Gastroesophageal sphincter (tissue), 4 donors: ENCODE data around the gene GDF11. TPM values are rescaled to one million over a fixed set of nuclear protein-coding genes. Genes with fewer than 3 reads are reported as not detected.

Experiments used
- ATAC-seq: fragments of 150-250 bp; one replicate; pipeline ENCODE4 v1.9.1; 2016; ENCODE audit warnings: mild to moderate bottlenecking, moderate library complexity
- H3K27ac ChIP-seq, 4 donors: fragments of 200-600 bp; sonication (generic) in 3 of 4; 1 replicate in 3 of 4; 2 replicates in 1 of 4; pipeline ENCODE4 v1.5.1; 2016 to 2019
- H3K27me3 ChIP-seq: fragments of 200-600 bp; sonication (generic); one replicate; pipeline ENCODE4 v1.5.1; 2019
- H3K36me3 ChIP-seq, 2 donors: fragments of 200-600 bp; sonication (generic); one replicate each; pipeline ENCODE4 v1.5.1; 2019; ENCODE audit warnings: control low read depth in 1 of 2
- H3K4me1 ChIP-seq, 3 donors: fragments of 200-600 bp; sonication (generic); 1 replicate in 2 of 3; 2 replicates in 1 of 3; pipeline ENCODE4 v1.5.1; 2016 to 2019; ENCODE audit warnings: control low read depth in 2 of 3
- H3K4me3 ChIP-seq, 2 donors: fragments of 200-600 bp; sonication (generic); one replicate each; pipeline ENCODE4 v1.5.1; 2019; ENCODE audit warnings: mild to moderate bottlenecking in 1 of 2, moderate library complexity in 1 of 2
- H3K9me3 ChIP-seq, 3 donors: fragments of 200-600 bp; sonication (generic); one replicate each; pipeline ENCODE4 v1.5.1; 2017 to 2019; ENCODE audit warnings: control low read depth in 2 of 3
- EP300 ChIP-seq: sonication (generic); formaldehyde crosslinking; IDR thresholded peaks from one replicate; pipeline ENCODE4 v1.6.1; 2017; ENCODE audit warnings: antibody characterized with exemption, mild to moderate bottlenecking
- POLR2A ChIP-seq, 2 donors: fragments of 450-650 bp; IDR thresholded peaks; one replicate each; pipeline ENCODE4 v1.6.1; 2017; ENCODE audit warnings: antibody characterized with exemption in 2 of 2, mild to moderate bottlenecking in 2 of 2, moderate library complexity in 1 of 2
- POLR2AphosphoS5 ChIP-seq: sonication (generic); formaldehyde crosslinking; IDR thresholded peaks from one replicate; pipeline ENCODE4 v1.6.1; 2017; ENCODE audit warnings: antibody characterized with exemption
- WGBS, 2 donors: methylation state at CpG; one replicate each; pipeline ENCODE4 v1.1.5; 2018; ENCODE audit warnings: low coverage in 1 of 2; 5-methylcytosine and 5-hydroxymethylcytosine counted together
- total RNA-seq, 4 donors: library from RNA; depleted of rRNA; stranded (reverse); fragments of >200 nt; gene quantifications; one replicate each; pipeline ENCODE4 v1.1.0, GENCODE V29; 2016
- TF ChIP-seq, protein P1 (sequence below), 4 experiments: fragments of 200-600 bp in 2 of 4; fragments of 450-650 bp in 2 of 4; sonication (generic) in 1 of 4; IDR thresholded peaks; one replicate each; pipeline ENCODE4 v1.5.1; 2017 to 2019; ENCODE audit warnings: antibody characterized with exemption in 4 of 4, mild to moderate bottlenecking in 2 of 4, moderate library complexity in 2 of 4

Gene GDF11
- total RNA-seq, 4 donors from 2014 or later = 2.8 to 9.8 (median 3.6) TPM

DNA sequence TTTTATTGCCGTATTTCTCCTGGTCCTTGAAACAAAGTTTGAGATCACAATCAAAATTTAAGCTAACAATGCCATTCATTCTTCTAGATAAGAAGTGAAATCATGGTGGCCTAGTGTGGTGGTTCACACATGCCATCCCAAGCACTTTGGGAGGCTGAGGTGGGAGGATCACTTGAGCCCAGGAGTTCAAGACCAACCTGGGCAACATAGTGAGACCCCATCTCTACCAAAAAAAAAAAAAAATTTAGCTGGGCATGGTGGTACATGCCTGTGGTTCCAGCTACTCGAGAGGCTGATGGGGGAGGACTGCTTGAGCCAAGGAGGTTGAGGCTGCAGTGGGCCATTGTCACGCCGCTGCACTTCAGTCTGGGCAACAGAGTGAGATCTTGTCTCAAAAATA, 24.2 kb downstream of the GDF11 start:
- no peak overlapping the region for H3K4me3 ChIP-seq
- H3K27ac ChIP-seq = no peak overlapping the region
- H3K9me3 ChIP-seq = no peaks in the 10 kb centered on the region
- no peak for ATAC-seq
- TF ChIP-seq, protein P1, sequence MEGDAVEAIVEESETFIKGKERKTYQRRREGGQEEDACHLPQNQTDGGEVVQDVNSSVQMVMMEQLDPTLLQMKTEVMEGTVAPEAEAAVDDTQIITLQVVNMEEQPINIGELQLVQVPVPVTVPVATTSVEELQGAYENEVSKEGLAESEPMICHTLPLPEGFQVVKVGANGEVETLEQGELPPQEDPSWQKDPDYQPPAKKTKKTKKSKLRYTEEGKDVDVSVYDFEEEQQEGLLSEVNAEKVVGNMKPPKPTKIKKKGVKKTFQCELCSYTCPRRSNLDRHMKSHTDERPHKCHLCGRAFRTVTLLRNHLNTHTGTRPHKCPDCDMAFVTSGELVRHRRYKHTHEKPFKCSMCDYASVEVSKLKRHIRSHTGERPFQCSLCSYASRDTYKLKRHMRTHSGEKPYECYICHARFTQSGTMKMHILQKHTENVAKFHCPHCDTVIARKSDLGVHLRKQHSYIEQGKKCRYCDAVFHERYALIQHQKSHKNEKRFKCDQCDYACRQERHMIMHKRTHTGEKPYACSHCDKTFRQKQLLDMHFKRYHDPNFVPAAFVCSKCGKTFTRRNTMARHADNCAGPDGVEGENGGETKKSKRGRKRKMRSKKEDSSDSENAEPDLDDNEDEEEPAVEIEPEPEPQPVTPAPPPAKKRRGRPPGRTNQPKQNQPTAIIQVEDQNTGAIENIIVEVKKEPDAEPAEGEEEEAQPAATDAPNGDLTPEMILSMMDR (IDR thresholded peaks at IDR 0.05) = no peak
- no peak for TF ChIP-seq EP300
- no peak for TF ChIP-seq POLR2AphosphoS5
- TF ChIP-seq POLR2A (IDR thresholded peaks at IDR 0.05) = no peak
- WGBS, 2 donors = 100% methylated on average over 1 to 4 of the region's 4 CpGs
- peaks cover 0 to 69% of the 10 kb centered on the region in 2 donors for H3K36me3 ChIP-seq
- H3K27me3 ChIP-seq = no peaks in the 10 kb centered on the region
- no peaks in the 10 kb centered on the region for H3K4me1 ChIP-seq

DNA sequence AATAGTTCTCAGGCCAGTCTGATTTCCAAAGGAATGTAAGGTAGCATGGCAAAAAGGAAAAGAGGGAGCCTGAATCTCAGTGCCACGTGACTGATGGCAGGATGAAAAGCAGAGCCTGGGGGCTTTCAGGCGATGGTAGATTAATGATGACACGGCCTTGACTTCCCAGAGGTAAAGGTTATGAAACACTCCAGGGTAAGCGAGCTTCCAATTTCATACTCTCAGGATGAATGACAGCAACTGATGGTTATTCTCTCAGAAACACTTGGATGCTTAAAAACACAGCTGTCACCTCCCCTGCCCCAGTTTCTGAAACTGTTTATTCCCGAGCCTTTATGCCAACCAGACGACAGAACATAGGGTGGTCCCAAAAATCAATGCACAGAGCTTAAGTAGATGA, 28.8 kb downstream of the GDF11 start:
- Histone ChIP-seq H3K27me3 (no peaks in the 10 kb centered on the region), H3K36me3 (peaks cover 0 to 74% of the 10 kb centered on the region in 2 donors), H3K27ac (no peak overlapping the region), H3K4me3 (no peak overlapping the region), H3K4me1 (no peaks in the 10 kb centered on the region), H3K9me3 (no peaks in the 10 kb centered on the region)
- TF ChIP-seq POLR2A (IDR thresholded peaks at IDR 0.05) (no peak), POLR2AphosphoS5 (no peak), EP300 (no peak)
- TF ChIP-seq, protein P1 (IDR thresholded peaks at IDR 0.05) = no peak
- 42 to 66% methylated on average over 6 of the region's 6 CpGs for WGBS, 2 donors
- ATAC-seq = no peak

DNA sequence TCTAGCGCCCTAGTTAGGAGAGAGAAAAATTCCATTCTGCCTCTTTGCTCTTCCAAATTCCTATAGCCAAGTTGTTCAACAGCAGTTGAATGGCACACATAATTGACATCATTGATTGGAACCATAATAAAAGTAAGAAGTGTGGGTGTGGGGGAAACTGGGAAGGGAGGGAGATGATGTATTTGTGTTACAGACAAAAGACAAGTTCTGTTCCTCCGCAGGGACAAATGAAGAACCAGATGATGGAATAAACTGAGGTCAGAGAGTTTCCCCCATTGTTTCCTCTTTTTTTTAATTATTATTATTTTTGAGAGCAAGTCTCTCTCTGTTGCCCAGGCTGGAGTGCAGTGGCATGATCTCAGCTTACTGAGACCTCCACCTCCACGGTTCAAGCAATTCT, 34.9 kb downstream of the GDF11 start:
- Histone ChIP-seq H3K9me3 (no peaks in the 10 kb centered on the region), H3K27ac (no peak overlapping the region), H3K36me3 (peaks cover 0 to 89% of the 10 kb centered on the region in 2 donors), H3K4me3 (no peak overlapping the region), H3K27me3 (no peaks in the 10 kb centered on the region), H3K4me1 (no peaks in the 10 kb centered on the region)
- no peak for ATAC-seq
- TF ChIP-seq POLR2AphosphoS5 = no peak
- TF ChIP-seq, protein P1 (IDR thresholded peaks at IDR 0.05) = no peak
- TF ChIP-seq EP300 = no peak
- TF ChIP-seq POLR2A (IDR thresholded peaks at IDR 0.05) = no peak
- WGBS, 2 donors = 88 to 94% methylated on average over 2 to 3 of the region's 3 CpGs

DNA sequence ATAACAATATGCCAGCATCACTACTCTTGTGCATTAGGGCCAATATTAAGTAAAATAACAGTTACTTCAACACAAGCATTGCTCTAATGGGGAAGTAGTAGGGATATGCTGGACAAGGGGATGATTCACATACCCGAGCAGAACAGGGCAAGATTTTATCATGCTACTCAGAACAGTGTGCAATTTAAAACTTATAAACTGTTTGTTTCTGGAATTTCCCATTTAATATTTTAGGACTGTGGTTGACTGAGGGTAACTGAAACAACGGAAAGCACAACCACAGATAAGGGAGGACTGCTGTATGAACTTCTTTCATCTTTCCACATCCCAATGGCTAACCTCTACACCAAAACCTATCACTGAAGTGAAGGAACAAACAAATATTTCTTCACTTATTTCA, 37.8 kb downstream of the GDF11 start:
- H3K9me3 ChIP-seq = no peaks in the 10 kb centered on the region
- peaks cover 0 to 99% of the 10 kb centered on the region in 2 donors for H3K36me3 ChIP-seq
- H3K4me3 ChIP-seq = no peak overlapping the region
- TF ChIP-seq, protein P1 (IDR thresholded peaks at IDR 0.05) = no peak
- no peaks in the 10 kb centered on the region for H3K27me3 ChIP-seq
- H3K4me1 ChIP-seq = no peaks in the 10 kb centered on the region
- 40 to 84% methylated on average over 2 of the region's 2 CpGs for WGBS, 2 donors
- H3K27ac ChIP-seq = no peak overlapping the region
- ATAC-seq = no peak

- H3K4me1 ChIP-seq = no peaks in the 10 kb centered on the region
- H3K36me3 ChIP-seq = peaks cover 3 to 99% of the 10 kb centered on the region in 2 donors
- ATAC-seq = no peak
- H3K27ac ChIP-seq = no peak overlapping the region
- 90 to 100% methylated on average over 3 to 6 of the region's 7 CpGs for WGBS, 2 donors
- H3K4me3 ChIP-seq = no peak overlapping the region
- no peaks in the 10 kb centered on the region for H3K9me3 ChIP-seq
- no peaks in the 10 kb centered on the region for H3K27me3 ChIP-seq
- TF ChIP-seq POLR2AphosphoS5 = no peak
- no peak for TF ChIP-seq POLR2A (IDR thresholded peaks at IDR 0.05)
- TF ChIP-seq, protein P1 (IDR thresholded peaks at IDR 0.05) = no peak
- no peak for TF ChIP-seq EP300
Measured at GRCh38 chr12:55788546-55788945, 45.6 kb downstream of the GDF11 start.
